Thymus (tissue), 11 donors: ENCODE measurements around the gene VTI1A. TPM values are rescaled to one million over a fixed set of nuclear protein-coding genes. Genes with fewer than 3 reads are reported as not detected.

Experiments used
- DNase-seq, 9 donors: peaks; one replicate each; pipeline ENCODE4 v3.0.0-alpha.2; 2013; ENCODE audit warnings: low spot score in 9 of 9, low read depth in 6 of 9, missing footprints in 1 of 9
- H3K27ac ChIP-seq, 2 donors: one replicate each; pipeline ENCODE4 v1.5.1; 2013; ENCODE audit warnings: control low read depth in 1 of 2, low read depth in 1 of 2, low read length in 1 of 2, mild to moderate bottlenecking in 1 of 2, moderate library complexity in 1 of 2
- H3K27me3 ChIP-seq, 2 donors: one replicate each; pipeline ENCODE4 v1.5.1; 2013; ENCODE audit warnings: low read length in 1 of 2; ENCODE audit not compliant: control insufficient read depth in 2 of 2, insufficient read depth in 1 of 2
- H3K36me3 ChIP-seq, 2 donors: one replicate each; pipeline ENCODE4 v1.5.1; 2013; ENCODE audit warnings: low read length in 1 of 2, mild to moderate bottlenecking in 1 of 2, moderate library complexity in 1 of 2; ENCODE audit not compliant: control insufficient read depth in 2 of 2, insufficient read depth in 2 of 2
- H3K4me1 ChIP-seq, 2 donors: one replicate each; pipeline ENCODE4 v1.5.1; 2013; ENCODE audit warnings: low read length in 2 of 2; ENCODE audit not compliant: control insufficient read depth in 2 of 2, insufficient read depth in 2 of 2
- H3K4me3 ChIP-seq, 2 donors: one replicate each; pipeline ENCODE4 v1.5.1; 2013; ENCODE audit warnings: low read length in 2 of 2, control low read depth in 1 of 2, mild to moderate bottlenecking in 1 of 2
- H3K9me3 ChIP-seq, 2 donors: one replicate each; pipeline ENCODE4 v1.5.1; 2013; ENCODE audit warnings: low read length in 1 of 2, mild to moderate bottlenecking in 1 of 2; ENCODE audit not compliant: control insufficient read depth in 2 of 2, insufficient read depth in 1 of 2
- WGBS: extraction: QIAGEN DNeasy Blood & Tissue Kit; methylation state at CpG from one replicate; pipeline ENCODE4 v1.1.7; 2013; 5-methylcytosine and 5-hydroxymethylcytosine counted together
- polyA plus RNA-seq: library from polyadenylated mRNA; stranded (reverse); fragments of 200-250 nt; gene quantifications from one replicate; pipeline ENCODE4 v1.2.3, GENCODE V29; 2013
- total RNA-seq: library from RNA; stranded (reverse); fragments of 120-200 nt; gene quantifications from one replicate; pipeline ENCODE4 v1.2.4, GENCODE V29; 2013
- donor health status: healthy.

Gene VTI1A
- total and polyA plus RNA-seq, 2 donors, result 15.9 to 27.0 TPM

GRCh38 chr10:112554263-112554662 is 107.2 kb downstream of the VTI1A start:
- H3K27me3 ChIP-seq, result no peaks in the 10 kb centered on the region
- no peaks in the 10 kb centered on the region for H3K36me3 ChIP-seq
- H3K4me1 ChIP-seq, result peaks cover 5 to 7% of the 10 kb centered on the region in 2 donors
- H3K27ac ChIP-seq, result no peak overlapping the region
- no peak overlapping the region for H3K4me3 ChIP-seq
- no peaks in the 10 kb centered on the region for H3K9me3 ChIP-seq
- DNase-seq, result no peak

GRCh38 chr10:112557197-112557596 is 110.2 kb downstream of the VTI1A start:
- H3K36me3 ChIP-seq, result no peaks in the 10 kb centered on the region
- WGBS, result 99% methylated on average over 2 of the region's 2 CpGs
- H3K27me3 ChIP-seq, result no peaks in the 10 kb centered on the region
- H3K4me3 ChIP-seq, result no peak overlapping the region
- no peak overlapping the region for H3K27ac ChIP-seq
- no peak for DNase-seq
- no peaks in the 10 kb centered on the region for H3K9me3 ChIP-seq
- H3K4me1 ChIP-seq, result peaks cover 10 to 13% of the 10 kb centered on the region in 2 donors

GRCh38 chr10:112558476-112559142 is 111.6 kb downstream of the VTI1A start:
- H3K27me3 ChIP-seq, result no peaks in the 10 kb centered on the region
- 74% methylated on average over 4 of the region's 4 CpGs for WGBS
- H3K36me3 ChIP-seq, result no peaks in the 10 kb centered on the region
- no peak overlapping the region for H3K4me3 ChIP-seq
- no peak overlapping the region for H3K27ac ChIP-seq
- H3K9me3 ChIP-seq, result no peaks in the 10 kb centered on the region
- peak in 1 of 9 donors; percentile 29 for DNase-seq
- peaks cover 10 to 13% of the 10 kb centered on the region in 2 donors for H3K4me1 ChIP-seq

GRCh38 chr10:112559349-112559748 is 112.3 kb downstream of the VTI1A start:
- Histone ChIP-seq H3K36me3 (no peaks in the 10 kb centered on the region), H3K27me3 (no peaks in the 10 kb centered on the region), H3K27ac (no peak overlapping the region), H3K4me1 (peaks cover 10 to 13% of the 10 kb centered on the region in 2 donors), H3K9me3 (no peaks in the 10 kb centered on the region), H3K4me3 (no peak overlapping the region)
- 56% methylated on average over 4 of the region's 4 CpGs for WGBS
- DNase-seq, result peak in 7 of 9 donors; percentile 8 to 62 (median 19)

- no peaks in the 10 kb centered on the region for H3K36me3 ChIP-seq
- peaks cover 10 to 13% of the 10 kb centered on the region in 2 donors for H3K4me1 ChIP-seq
- 96% methylated on average over 3 of the region's 3 CpGs for WGBS
- no peaks in the 10 kb centered on the region for H3K27me3 ChIP-seq
- no peak for DNase-seq
- H3K4me3 ChIP-seq, result no peak overlapping the region
- no peaks in the 10 kb centered on the region for H3K9me3 ChIP-seq
- H3K27ac ChIP-seq, result no peak overlapping the region
These were observed 115.1 kb downstream of the VTI1A start for GRCh38 chr10:112562122-112562521.

- H3K36me3 ChIP-seq, result no peaks in the 10 kb centered on the region
- no peaks in the 10 kb centered on the region for H3K27me3 ChIP-seq
- no peak overlapping the region for H3K27ac ChIP-seq
- peaks cover 10 to 13% of the 10 kb centered on the region in 2 donors for H3K4me1 ChIP-seq
- no peaks in the 10 kb centered on the region for H3K9me3 ChIP-seq
- no peak for DNase-seq
- 98% methylated on average over 16 of the region's 16 CpGs for WGBS
- H3K4me3 ChIP-seq, result no peak overlapping the region
These were observed 116.0 kb downstream of the VTI1A start for GRCh38 chr10:112562809-112563663.

GRCh38 chr10:112564337-112564736 is 117.3 kb downstream of the VTI1A start:
- H3K27me3 ChIP-seq, result no peaks in the 10 kb centered on the region
- no peak overlapping the region for H3K4me3 ChIP-seq
- no peak for DNase-seq
- peaks cover 5% of the 10 kb centered on the region in 2 donors for H3K4me1 ChIP-seq
- H3K9me3 ChIP-seq, result no peaks in the 10 kb centered on the region
- WGBS, result 97% methylated on average over 2 of the region's 2 CpGs
- no peak overlapping the region for H3K27ac ChIP-seq
- no peaks in the 10 kb centered on the region for H3K36me3 ChIP-seq

- no peaks in the 10 kb centered on the region for H3K27me3 ChIP-seq
- no peak overlapping the region for H3K27ac ChIP-seq
- H3K4me1 ChIP-seq, result no peaks in the 10 kb centered on the region
- H3K4me3 ChIP-seq, result no peak overlapping the region
- peak in 8 of 9 donors; percentile 46 to 85 (median 63) for DNase-seq
- no peaks in the 10 kb centered on the region for H3K9me3 ChIP-seq
- H3K36me3 ChIP-seq, result no peaks in the 10 kb centered on the region
- WGBS, result 70% methylated on average over 4 of the region's 4 CpGs
These were observed 118.5 kb downstream of the VTI1A start for GRCh38 chr10:112565434-112566053.

GRCh38 chr10:112570585-112570984 is 123.6 kb downstream of the VTI1A start:
- over 99% methylated on average over 3 of the region's 3 CpGs for WGBS
- Histone ChIP-seq H3K36me3 (no peaks in the 10 kb centered on the region), H3K27ac (no peak overlapping the region), H3K9me3 (no peaks in the 10 kb centered on the region), H3K4me3 (no peak overlapping the region), H3K4me1 (no peaks in the 10 kb centered on the region), H3K27me3 (no peaks in the 10 kb centered on the region)
- no peak for DNase-seq
